Mesenteric fat pad (tissue), 1 donor: ENCODE results near the gene RYR2. TPM values are rescaled to one million over a fixed set of nuclear protein-coding genes. Genes with fewer than 3 reads are reported as not detected.

Source experiments
- DNase-seq: peaks from one replicate; pipeline ENCODE4 v3.0.0-alpha.2; 2020; ENCODE audit warnings: low spot score
- total RNA-seq: library from RNA; stranded (reverse); fragmentation: NEBNext Ultra II Directional; extraction: Animal tissue kit (Norgen Biotek cat#: 25700); gene quantifications from one replicate; pipeline ENCODE4 v1.2.1, GENCODE V29; 2021
- donor health status: DM: yes; HTN: yes; CAD: no.

RYR2 gene
- total RNA-seq, 1 donor from 2014 or later: 0.45 TPM

DNA sequence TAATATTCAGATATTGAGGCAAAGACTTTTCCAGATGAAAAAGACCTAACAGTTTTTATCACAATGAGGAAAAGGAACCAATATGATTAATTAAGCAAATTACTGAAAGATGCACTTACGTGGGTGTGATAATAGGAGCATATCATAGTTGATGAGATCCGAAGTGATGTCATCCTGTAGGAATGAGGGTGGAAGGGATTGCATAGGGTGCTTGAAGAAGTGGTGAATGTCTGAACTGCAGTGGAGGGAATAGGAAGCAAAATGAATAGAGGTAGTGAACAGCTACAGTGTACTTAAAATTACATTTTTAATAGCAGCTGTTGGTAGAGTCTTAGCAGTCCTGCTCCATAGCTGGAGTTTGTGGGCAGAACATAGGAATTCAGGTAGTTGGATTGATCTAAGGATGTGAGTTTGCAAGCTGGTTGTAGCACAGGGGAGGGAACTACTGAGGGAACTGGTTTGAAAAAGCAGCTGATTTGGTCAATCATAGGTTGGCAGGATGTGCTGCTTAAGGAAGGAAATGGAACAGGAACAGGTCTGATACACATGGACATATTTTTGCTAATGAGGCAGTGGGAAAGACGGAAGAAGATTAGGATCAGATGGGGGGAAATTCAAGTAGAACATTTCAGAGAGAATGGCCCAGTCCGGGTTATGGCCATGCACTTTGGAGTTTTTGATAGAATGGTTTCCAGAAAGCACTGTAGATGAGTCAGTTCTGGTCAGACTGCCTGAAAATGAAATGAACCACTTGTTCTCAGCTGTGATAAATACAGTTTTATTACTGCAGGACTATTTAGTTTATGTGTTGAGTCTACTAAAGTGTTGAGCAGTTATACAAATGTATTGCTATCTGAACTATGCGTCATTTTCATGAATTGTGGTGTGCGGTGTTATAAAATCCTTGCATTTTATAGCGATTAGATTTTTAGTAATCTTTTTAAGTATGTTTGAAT is 155.8 kb downstream of the RYR2 start:
- no peak for DNase-seq

DNA sequence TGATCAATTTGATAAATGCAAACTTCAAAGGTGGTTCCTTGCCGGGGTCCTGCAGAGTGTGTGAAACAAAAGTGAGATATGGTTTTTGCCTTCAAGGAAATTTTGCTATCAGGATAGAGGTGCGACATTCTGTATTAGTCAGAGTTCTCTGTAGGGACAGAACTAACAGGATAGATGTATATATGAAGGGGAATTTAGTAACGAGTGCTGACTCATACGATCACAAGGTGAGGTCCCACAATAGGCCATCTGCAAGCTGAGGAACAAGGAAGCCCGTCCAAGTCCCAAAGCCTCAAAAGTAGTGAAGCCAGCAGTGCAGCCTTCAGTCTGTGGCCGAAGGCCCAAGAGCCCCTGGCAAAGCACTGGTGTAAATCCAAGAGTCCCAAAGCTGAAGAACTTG is 157.0 kb downstream of the RYR2 start:
- no peak for DNase-seq

DNA sequence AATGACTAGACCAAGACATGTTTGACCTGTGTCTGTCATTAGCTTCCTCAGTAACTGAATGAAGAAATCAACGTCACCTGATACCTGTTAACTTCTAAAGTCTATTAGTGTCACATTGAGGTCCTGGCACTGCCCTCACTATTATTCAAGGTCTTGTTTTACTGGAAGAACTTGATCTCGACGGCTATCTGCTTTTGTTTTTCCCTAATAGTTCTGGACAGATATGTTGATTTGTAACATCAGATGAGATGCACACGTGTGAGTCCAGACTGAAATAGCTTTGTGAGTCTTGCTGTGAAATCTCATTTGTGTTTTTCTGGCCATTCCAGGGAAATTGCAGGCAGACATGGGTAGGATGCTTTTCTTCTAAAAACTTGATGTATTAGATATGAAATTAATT is 159.2 kb downstream of the RYR2 start:
- no peak for DNase-seq

DNA sequence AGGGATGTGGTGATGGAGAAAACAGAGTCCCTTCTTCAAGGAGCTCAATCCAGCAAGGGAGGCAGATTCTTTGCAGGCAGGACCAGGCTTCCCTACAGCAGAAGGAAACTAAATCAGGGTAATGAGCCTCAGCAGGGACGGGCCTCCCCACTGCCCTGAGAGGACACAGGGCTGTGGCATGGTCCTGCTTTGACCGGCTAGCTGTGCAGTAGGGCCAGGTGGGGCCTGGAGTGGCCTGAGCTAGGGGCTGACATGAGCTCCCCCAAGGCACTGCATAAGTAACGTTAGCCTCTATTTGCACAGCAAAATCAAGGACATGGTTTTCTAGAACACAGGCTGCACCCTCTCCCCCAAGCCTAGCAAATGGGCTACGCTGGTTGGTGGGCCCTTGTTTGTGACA is 162.9 kb downstream of the RYR2 start:
- DNase-seq: no peak

DNA sequence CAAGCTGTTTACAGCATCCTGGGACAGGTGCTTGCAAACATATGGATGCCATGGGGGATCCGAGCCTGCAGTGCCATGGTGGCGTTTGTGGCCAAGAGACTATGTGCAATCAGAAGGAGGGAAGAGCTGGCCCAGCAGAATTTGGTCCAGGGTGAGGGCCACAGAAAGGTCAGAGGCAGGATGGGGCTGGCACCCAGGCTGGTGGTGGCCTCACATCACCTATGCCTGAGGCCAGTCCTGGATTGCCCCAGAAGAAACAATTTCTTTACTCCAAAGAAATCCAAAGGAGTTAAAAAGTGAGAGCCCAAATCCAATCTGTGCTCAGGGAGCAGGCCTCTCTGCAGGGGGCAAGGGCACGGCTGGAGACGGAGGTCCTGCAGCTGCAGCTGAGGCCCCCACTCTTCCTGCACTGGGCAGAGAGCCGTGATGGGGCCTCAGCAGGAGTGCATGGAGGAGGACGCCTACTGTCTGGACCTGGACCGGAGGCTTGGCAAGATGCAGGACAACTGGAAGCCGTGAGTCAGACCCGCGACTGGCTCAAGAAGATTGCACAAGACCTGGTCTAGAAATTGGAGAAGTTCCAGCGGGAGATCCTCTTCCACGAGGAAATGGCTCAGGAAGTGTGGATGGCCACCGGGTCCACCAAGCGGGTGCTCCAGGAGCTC is 163.5 kb downstream of the RYR2 start:
- DNase-seq: no peak

DNA sequence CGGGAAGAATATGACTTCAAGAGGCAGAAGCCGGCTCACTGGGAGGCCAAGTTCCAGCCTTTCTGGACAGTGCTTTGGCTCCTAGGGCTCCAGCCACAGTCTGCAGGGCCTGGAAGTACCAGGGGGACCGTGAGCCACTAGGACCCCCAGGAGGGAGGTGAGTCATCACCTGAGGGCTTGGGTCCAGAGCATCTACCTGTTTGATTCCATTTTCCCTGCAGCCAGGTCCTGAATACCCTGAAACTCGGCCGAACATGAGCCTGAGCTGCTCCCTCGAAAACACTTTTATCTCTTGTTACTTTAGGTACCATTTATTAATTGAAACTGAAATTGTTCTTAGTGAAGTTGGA is 164.1 kb downstream of the RYR2 start:
- no peak for DNase-seq

DNA sequence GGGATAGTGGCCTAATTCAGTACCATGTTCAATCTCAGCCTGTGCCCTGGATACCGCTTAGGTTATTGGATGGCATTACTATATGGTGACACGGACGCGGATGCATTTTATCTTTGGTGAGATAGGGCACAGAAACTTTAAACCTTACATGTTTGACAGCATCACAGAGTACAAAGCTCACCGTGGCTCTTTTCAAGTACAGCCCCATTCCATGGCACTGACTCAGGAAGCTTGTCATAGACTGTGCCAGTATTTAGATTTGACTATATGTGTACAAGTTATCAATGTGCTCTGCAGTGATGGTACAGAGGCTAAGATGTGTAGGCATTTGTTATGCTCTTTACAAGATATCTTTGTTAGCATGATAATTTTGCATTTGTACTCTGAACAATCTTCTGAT is 169.0 kb downstream of the RYR2 start:
- no peak for DNase-seq

DNA sequence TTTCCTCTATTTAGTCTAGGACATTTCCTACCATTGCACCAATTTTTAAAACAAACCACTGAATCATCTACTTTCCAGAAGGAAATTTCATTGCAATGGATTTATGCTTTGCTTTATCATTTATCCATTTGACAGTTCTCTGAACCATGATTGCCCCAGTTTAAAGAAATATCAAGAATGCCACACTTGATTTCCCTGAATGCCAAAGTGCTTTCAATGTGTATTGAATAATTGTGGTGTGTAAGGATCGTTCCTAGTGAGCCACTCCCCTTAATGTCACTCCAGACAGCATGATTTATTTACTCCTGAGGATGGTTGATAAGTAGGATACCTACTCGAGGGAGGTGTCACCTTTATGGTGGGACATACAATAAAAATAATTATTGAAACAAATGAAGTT is 169.6 kb downstream of the RYR2 start:
- DNase-seq: no peak

DNA sequence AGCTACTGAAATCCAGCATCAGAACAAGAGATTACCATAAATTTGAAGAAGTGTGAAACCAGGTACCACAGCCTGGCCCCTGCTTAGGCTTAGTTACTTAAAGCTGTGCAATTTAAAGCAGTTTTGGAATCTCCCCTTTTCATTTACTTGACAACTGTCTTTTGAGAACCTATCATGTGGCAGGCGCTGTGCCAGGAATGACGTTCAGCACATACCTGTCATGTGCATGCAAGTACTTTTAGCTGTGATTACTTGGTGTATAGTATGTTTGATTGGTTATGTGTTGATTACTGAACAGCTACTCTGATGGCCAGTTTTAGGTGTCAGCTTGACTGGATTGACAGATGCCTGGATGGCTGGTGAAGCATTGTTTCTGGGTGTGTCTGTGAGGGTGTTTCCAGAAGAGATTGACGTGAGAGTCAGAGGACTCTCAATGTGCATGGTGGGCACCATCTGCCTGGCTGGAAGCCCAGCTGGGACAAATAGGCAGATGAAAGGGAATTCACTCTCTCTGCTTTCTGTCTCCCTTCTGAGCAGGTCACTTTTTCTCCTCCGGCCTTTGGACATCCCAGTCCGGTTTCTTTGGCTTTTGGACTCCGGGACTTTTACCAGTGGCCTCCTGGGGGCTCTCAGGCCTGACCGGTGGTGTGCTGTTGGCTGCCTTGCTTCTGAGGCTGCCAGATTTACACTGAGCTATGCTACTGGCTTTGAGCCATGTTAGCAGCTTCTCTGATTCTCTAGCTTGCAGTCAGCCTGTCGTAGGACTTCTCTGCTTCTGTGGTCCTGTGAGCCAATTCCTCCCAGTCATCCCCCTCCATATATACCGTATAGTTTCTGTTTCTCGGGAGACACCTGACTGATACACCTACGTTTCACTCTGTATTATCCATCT is 178.0 kb downstream of the RYR2 start:
- DNase-seq: no peak

DNA sequence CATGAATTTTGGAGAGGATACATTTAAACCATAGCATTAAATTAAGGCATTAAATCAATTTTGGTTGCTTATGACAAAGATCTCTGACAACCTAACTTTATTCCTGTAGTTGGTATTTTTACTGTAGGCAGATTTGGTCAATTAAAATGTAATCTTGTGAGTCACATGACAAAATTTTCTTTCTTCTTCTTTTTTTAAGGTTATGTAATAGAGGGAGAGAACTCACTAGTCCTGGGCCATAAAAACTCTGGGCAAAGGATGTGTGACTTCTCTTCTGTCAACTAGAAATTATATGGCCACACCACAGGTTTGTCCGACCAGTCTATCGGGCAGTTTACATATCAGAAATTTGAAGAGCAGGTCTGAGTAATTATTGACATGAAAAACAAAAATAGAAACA is 181.4 kb downstream of the RYR2 start:
- DNase-seq: no peak

DNA sequence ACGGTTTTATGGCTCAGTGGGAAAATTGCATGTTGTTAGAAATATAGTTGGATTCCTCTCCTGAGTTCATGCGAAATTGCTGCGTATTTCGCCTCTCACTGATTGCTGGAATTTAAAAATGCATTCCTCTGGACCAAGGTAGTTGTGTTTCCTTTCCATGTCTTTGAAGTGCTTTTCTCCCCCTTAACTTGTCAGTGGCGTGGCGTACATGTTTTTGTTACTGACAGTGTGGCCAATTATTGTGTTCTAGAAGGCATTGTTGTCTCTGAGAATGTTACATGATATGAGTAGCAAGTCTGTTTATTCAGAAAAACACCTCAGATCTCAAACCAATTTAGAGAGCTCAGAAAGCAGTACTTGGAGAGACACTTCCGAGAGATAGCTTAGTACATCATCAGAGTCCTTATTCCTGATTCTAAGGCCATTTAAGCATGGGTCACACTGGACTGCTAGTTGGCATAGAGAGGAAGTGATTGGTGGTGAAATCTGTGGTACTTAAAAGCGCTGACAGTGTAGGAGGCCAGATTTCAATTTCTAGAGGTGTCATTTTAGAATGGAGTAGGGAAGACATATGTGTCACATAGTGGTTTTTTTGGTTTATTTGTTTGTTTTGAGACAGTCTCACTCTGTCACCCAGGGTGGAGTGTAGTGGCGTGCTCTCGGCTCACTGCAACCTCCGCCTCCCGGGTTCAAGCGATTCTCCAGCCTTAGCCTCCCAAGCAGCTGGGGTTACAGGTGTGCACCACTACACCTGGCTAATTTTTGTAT is 184.4 kb downstream of the RYR2 start:
- DNase-seq: no peak

DNA sequence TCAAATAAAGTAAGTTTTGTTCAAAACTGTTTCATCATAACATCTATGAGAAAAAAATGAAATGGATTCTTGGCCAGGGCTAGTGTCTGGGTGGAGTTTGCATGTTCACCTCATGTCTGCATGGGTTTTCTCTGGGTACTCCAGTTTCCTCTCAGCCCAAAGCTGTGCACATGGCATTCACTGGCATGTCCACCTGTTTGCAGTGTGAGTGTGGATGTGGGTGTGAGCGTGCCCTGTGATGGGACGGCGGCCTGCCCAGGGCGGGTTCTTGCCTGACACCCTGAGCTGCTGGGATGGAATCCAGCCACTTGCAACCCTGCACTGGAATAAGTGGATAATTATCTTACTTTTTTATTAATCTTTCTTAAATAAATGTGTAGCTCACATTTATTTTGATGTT is 185.5 kb downstream of the RYR2 start:
- no peak for DNase-seq

DNA sequence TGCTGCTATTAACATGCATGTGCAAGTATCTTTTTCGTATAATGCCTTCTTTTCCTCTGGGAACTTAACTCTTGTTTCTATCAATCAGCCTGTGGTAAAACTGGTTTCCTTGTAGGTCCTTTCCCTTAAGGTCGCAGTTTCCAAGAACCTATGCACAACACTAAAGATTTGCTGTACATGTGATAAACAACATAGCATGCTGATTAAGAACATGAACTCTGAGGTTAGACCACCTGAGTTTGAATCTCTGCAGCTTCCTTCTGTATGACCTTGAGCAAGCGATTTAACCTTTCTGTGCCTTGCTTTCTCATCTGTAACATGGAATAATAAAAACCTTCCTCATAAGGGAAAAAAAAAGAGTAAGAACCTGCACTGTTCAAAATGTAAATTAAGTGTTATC is 186.4 kb downstream of the RYR2 start:
- no peak for DNase-seq

DNA sequence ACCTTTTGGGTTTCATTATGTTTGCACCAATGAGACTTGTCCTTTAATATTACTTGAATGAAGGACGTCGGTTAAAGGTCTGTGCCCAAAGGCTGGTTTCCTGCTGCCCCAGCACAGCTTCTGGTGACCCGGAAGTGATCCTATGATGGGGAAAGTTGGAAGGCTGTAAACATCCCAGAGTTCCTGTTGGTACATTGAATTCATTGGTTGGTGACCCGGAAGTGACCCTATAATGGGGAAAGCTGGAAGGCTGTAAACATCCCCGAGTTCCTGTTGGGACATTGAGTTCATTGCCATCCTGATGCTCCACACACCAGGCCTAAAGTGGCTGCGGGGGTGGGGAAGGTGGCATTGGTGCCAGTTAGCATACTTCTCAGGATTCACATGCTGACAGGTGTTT is 187.3 kb downstream of the RYR2 start:
- DNase-seq: no peak

DNA sequence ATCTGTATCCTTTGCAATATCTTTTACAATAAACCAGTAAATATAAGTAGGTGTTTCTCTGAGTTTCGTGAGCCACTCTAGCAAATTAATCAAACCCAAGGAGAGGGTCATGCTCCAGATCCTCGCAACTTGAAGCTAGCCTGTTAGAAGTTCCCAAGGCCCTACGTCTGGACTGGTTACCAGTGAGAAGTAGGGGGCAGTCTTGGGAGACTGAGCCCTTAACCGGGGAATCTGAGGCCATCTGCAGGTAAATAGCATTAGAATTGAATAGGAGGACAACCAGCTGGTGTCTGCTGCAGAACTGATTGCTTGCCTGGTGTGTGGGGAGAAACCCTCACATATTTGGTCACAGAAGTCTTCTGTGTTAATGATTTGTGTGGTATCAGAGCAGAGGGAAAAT is 190.5 kb downstream of the RYR2 start:
- DNase-seq: no peak

DNA sequence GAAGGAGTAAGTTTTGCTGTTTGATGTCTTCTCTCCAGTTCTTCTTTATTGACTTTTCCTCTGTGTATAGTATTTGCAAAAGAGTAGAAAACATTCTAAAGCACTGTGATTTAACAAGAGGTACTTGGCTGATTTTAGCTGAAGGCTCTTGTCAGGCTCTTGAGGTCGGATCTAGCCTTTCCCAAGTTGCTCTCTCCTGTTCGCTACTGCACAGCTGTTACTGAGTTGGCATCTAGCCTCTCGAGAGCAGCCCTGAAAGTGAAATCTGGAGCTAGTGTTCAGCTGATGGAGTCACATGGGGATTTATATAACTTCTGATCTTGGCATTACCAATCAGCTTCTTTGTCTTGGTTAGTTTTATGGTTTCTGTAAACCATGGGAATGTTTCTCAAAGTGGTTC is 193.1 kb downstream of the RYR2 start:
- no peak for DNase-seq

DNA sequence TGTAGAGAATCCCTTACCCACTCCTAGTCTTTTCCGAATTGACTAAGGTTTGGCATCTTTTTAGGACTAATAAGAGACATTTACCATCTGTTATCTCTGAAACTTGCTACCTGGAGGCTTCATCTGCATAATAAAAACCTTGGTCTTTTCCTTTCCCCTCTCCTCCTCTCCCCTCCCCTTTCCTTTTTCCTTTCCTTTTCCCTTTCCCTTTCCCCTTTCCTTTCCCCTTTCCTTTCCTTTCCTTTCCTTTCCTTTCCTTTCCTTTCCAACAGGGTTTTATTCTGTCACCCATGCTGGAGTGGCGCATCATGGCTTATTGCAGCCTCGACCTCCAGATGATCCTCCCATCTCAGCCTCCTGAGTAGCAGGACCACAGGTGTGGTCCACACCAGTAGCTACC is 195.7 kb downstream of the RYR2 start:
- DNase-seq: no peak

DNA sequence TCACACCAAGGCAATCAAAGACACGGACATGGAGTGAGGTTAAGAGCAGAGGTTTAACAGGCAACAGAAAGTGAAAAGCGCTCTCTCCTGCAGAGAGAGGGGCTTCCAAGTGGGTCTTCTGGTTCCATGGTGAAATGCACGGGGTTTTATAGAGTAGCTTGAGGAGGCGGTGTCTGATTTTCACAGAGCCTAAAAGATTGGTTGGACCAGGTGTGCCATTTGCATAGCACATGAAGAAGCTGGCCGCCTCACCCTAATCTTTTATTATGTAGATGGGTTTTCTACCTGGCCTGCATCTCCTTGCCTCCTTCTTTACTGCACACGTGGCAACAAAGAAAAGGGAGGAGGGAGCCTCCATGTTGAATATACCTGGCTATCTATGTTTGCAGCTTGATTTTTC is 197.3 kb downstream of the RYR2 start:
- DNase-seq: no peak

DNA sequence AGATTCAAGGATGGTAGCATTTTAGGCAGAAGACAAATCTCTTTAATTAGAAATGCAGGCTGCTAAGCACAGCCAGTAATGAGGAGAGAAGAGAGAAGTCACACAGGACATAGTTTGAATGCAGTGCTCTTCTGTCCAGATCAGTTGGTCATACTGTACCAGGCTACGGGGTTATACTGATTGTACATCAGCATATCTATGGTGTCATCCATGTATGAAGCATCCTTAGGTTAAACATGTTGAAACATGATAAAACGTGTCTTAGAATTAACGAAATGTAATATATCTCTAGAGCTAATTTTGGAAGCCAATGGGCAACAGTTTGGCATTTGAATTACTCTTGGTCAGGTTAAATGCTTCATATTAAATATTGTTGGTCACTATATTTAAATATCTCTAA is 199.1 kb downstream of the RYR2 start:
- no peak for DNase-seq

DNA sequence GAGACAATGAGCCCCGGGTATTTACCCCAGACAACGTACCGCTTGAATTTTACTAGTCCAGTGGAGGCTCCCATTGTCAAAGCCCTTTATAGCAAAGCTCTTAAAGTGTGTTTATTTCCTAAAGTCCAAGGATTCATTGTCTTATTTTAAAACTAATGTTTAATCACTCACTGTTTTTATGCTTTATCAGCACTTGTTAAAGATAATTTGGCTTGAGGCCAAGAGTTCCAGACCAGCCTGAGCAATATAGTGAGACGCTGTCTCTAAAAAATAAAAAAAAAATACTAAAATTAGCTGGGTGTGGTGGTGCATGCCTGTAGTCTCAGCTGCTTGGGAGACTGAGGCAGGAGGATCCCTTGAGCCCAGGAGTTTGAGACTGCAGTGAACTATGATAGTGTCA is 202.8 kb downstream of the RYR2 start:
- DNase-seq: no peak

DNA sequence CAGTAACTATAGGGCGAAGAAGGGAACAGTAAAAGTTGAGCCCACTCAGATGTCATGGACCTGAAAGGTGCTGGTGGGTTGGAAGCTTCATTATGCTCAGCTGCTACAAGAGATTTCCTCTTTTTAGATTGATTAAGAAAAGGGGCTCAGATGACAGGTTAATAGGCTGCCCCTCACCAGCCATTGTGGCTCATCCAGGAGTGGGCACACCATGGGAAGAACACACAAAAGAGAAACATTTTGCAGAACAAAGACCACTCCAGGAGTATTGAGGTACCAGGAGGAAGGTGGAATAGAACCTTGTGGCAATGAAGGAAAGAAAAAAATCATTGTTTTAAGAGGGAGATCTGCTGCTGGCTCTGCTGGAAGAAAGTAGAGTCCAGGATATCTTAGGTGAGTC is 205.5 kb downstream of the RYR2 start:
- no peak for DNase-seq
